HepG2 (cell line): ENCODE results near the gene CYP21A2. TPM values are rescaled to one million over a fixed set of nuclear protein-coding genes. Genes with fewer than 3 reads are reported as not detected.
A peak's percentile ranks its signal among the peaks of the same experiment; 100 is the strongest.

ENCODE experiments used
- CAMTA2 ChIP-seq: sonication (generic); formaldehyde crosslinking; IDR thresholded peaks from 2 replicates; pipeline ENCODE4 v1.4.0; 2020; ENCODE audit warnings: mild to moderate bottlenecking, missing genetic modification reagents, borderline replicate concordance
- HDAC2 ChIP-seq: sonication (generic); formaldehyde crosslinking; IDR thresholded peaks from 2 replicates; pipeline ENCODE4 v1.4.0; 2020; ENCODE audit warnings: missing genetic modification reagents
- HOXD1 ChIP-seq: sonication (generic); formaldehyde crosslinking; IDR thresholded peaks from 2 replicates; pipeline ENCODE4 v1.5.0; 2020; ENCODE audit warnings: missing genetic modification reagents
- KLF9 ChIP-seq: IDR thresholded peaks from 2 replicates; pipeline ENCODE4 v1.6.1; 2016; ENCODE audit warnings: low read depth
- MXI1 ChIP-seq: IDR thresholded peaks from 3 replicates; pipeline ENCODE4 v1.6.1; 2012; ENCODE audit warnings: low read depth, low read length, inconsistent platforms, borderline replicate concordance
- PBX3 ChIP-seq: sonication (generic); formaldehyde crosslinking; IDR thresholded peaks from 2 replicates; pipeline ENCODE4 v1.8.1; 2023; ENCODE audit warnings: missing genetic modification reagents, inconsistent platforms, borderline replicate concordance
- TBP ChIP-seq: sonication (generic); formaldehyde crosslinking; IDR thresholded peaks from 2 replicates; pipeline ENCODE4 v1.5.0; 2020; ENCODE audit warnings: missing genetic modification reagents
- ZBTB1 ChIP-seq: sonication (generic); formaldehyde crosslinking; IDR thresholded peaks from 2 replicates; pipeline ENCODE4 v1.4.0; 2020; ENCODE audit warnings: missing genetic modification reagents, borderline replicate concordance
- ZNF136 ChIP-seq: sonication (generic); formaldehyde crosslinking; IDR thresholded peaks from 2 replicates; pipeline ENCODE4 v1.8.1; 2022; ENCODE audit warnings: low read depth, mild to moderate bottlenecking, moderate library complexity, missing genetic modification reagents
- ZNF276 ChIP-seq: sonication (generic); formaldehyde crosslinking; IDR thresholded peaks from 2 replicates; pipeline ENCODE4 v1.4.0; 2020; ENCODE audit warnings: mild to moderate bottlenecking, low read depth, missing genetic modification reagents
- ZNF570 ChIP-seq: sonication (generic); formaldehyde crosslinking; IDR thresholded peaks from 2 replicates; pipeline ENCODE4 v1.4.0; 2020; ENCODE audit warnings: mild to moderate bottlenecking, missing genetic modification reagents, borderline replicate concordance
- polyA plus RNA-seq, 8 experiments: library from polyadenylated mRNA; depleted of rRNA in 3 of 8; stranded (reverse) in 7 of 8; unstranded in 1 of 8; fragments of >200 nt; fragmentation: Illumina TruSeq in 4 of 8; extraction: Trizol in 4 of 8; gene quantifications; 2 replicates each; pipeline versions ENCODE4 v1.2.1 to v1.2.3, GENCODE V29; 2011 to 2016; ENCODE audit warnings: low read depth in 4 of 8, missing spikeins in 1 of 8, mixed read lengths in 1 of 8; ENCODE audit not compliant: insufficient read depth in 1 of 8
- total RNA-seq, 5 experiments: library from RNA; depleted of rRNA; stranded (reverse); fragments of >200 nt; fragmentation: Illumina TruSeq; extraction: Trizol; gene quantifications; 2 replicates each; pipeline ENCODE4 v1.2.3, GENCODE V29; 2016; ENCODE audit warnings: low read depth in 1 of 5
- TF ChIP-seq, protein P1 (sequence below): sonication (generic); formaldehyde crosslinking; IDR thresholded peaks from 2 replicates; pipeline ENCODE4 v1.4.0; 2020; ENCODE audit warnings: missing genetic modification reagents
- TF ChIP-seq, protein P2 (sequence below): sonication (generic); formaldehyde crosslinking; IDR thresholded peaks from 2 replicates; pipeline ENCODE4 v1.4.0; 2020; ENCODE audit warnings: missing genetic modification reagents, borderline replicate concordance
- TF ChIP-seq, protein P3 (sequence below): sonication (generic); formaldehyde crosslinking; IDR thresholded peaks from 2 replicates; pipeline ENCODE4 v1.8.0; 2022; ENCODE audit warnings: mild to moderate bottlenecking, missing genetic modification reagents; ENCODE audit not compliant: insufficient replicate concordance

The CYP21A2 gene
- total and polyA plus RNA-seq, 2 of the 13 experiments (the other 11 are each of a cell fraction or from before 2014, with no cell fraction given) = 1.5 to 6.3 TPM

DNA sequence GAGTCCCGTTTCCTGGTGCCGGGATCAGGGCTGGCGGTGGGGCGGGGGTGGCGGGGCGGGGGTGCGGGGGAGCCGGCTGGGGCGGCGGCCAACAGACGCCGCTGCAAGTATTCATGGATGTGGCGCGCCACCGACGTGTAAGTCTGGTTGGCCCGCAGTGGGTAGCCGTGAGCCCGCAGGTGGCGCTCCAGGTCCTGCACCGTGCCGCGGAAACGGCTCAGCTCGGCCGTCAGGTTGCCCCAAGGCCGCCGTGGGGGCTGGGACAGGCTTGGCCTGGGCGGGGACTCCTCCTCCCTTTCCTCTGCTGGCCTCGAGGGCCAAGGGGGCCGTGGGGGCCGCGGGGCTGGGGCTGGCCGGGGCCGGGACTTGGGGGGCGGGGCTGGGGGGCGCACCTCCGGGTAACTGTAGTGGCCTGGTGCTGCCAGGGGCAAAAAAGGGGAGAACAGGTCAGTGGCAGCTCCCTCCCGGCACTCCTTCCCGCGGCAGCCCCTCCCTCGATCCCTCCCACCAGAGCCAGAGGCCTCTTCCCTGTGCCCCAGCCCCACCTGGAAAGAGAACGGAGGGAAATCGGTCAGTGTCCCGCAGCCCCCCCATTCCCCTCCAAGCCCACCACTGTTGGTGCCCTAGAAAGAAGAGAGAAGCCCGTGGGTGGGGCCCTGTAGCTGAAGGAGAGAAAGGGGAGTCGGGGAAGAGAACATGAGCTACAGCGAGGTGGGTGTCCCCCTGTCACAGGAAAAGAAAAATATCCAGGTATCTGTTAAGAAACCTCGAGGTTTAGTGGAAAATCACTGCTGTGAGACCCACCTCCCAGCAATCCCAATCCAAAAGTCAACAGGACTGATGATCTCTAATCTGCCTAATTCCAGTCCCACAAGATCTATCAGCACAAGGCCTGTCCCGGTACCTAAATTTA, 49.6 kb downstream of the CYP21A2 start (continued):
- TF ChIP-seq, protein P1, sequence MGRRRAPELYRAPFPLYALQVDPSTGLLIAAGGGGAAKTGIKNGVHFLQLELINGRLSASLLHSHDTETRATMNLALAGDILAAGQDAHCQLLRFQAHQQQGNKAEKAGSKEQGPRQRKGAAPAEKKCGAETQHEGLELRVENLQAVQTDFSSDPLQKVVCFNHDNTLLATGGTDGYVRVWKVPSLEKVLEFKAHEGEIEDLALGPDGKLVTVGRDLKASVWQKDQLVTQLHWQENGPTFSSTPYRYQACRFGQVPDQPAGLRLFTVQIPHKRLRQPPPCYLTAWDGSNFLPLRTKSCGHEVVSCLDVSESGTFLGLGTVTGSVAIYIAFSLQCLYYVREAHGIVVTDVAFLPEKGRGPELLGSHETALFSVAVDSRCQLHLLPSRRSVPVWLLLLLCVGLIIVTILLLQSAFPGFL (CRISPR knock-in tag) = no peak
- no peak for TF ChIP-seq TBP
- peak; percentile 64; the same call in 1 of the 2 replicates for TF ChIP-seq HDAC2
- TF ChIP-seq, protein P2, sequence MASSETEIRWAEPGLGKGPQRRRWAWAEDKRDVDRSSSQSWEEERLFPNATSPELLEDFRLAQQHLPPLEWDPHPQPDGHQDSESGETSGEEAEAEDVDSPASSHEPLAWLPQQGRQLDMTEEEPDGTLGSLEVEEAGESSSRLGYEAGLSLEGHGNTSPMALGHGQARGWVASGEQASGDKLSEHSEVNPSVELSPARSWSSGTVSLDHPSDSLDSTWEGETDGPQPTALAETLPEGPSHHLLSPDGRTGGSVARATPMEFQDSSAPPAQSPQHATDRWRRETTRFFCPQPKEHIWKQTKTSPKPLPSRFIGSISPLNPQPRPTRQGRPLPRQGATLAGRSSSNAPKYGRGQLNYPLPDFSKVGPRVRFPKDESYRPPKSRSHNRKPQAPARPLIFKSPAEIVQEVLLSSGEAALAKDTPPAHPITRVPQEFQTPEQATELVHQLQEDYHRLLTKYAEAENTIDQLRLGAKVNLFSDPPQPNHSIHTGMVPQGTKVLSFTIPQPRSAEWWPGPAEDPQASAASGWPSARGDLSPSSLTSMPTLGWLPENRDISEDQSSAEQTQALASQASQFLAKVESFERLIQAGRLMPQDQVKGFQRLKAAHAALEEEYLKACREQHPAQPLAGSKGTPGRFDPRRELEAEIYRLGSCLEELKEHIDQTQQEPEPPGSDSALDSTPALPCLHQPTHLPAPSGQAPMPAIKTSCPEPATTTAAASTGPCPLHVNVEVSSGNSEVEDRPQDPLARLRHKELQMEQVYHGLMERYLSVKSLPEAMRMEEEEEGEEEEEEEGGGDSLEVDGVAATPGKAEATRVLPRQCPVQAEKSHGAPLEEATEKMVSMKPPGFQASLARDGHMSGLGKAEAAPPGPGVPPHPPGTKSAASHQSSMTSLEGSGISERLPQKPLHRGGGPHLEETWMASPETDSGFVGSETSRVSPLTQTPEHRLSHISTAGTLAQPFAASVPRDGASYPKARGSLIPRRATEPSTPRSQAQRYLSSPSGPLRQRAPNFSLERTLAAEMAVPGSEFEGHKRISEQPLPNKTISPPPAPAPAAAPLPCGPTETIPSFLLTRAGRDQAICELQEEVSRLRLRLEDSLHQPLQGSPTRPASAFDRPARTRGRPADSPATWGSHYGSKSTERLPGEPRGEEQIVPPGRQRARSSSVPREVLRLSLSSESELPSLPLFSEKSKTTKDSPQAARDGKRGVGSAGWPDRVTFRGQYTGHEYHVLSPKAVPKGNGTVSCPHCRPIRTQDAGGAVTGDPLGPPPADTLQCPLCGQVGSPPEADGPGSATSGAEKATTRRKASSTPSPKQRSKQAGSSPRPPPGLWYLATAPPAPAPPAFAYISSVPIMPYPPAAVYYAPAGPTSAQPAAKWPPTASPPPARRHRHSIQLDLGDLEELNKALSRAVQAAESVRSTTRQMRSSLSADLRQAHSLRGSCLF (CRISPR knock-in tag) = no peak
- TF ChIP-seq MXI1 = peak; percentile 59; the same call in 1 of the 3 replicates
- TF ChIP-seq KLF9 (CRISPR knock-in tag) = no peak
- peak; percentile 77 for TF ChIP-seq HOXD1 (CRISPR knock-in tag)
- TF ChIP-seq ZNF136 = no peak
- TF ChIP-seq ZNF276 (CRISPR knock-in tag) = no peak
- TF ChIP-seq CAMTA2 (CRISPR knock-in tag) = 0 out of 2 replicates have a peak, but pooled peaks have one; percentile 66
- TF ChIP-seq PBX3 (CRISPR knock-in tag) = no peak
- TF ChIP-seq ZNF570 (CRISPR knock-in tag) = no peak
- no peak for TF ChIP-seq ZBTB1 (CRISPR knock-in tag)
- TF ChIP-seq, protein P3, sequence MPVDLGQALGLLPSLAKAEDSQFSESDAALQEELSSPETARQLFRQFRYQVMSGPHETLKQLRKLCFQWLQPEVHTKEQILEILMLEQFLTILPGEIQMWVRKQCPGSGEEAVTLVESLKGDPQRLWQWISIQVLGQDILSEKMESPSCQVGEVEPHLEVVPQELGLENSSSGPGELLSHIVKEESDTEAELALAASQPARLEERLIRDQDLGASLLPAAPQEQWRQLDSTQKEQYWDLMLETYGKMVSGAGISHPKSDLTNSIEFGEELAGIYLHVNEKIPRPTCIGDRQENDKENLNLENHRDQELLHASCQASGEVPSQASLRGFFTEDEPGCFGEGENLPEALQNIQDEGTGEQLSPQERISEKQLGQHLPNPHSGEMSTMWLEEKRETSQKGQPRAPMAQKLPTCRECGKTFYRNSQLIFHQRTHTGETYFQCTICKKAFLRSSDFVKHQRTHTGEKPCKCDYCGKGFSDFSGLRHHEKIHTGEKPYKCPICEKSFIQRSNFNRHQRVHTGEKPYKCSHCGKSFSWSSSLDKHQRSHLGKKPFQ (CRISPR knock-in tag) = no peak
